Astrocyte of the cerebellum (primary cell): ENCODE results near the gene LSS.

Source experiments
- DNase-seq: peaks from one replicate; pipeline ENCODE4 v3.0.0-alpha.2; 2011; ENCODE audit warnings: low read depth
- H3K4me3 ChIP-seq: 2 replicates; pipeline ENCODE4 v1.5.1; 2011; ENCODE audit warnings: mild to moderate bottlenecking, low read depth, low read length, moderate library complexity
- CTCF ChIP-seq: IDR thresholded peaks from 2 replicates; pipeline ENCODE4 v1.5.1; 2012; ENCODE audit warnings: low read length, low read depth, moderate library complexity, mild to moderate bottlenecking; ENCODE audit errors: missing control alignments
- in situ Hi-C: cut with HindIII; loops from 2 replicates; pipeline ENCODE4 v1.10.0; 2017; ENCODE audit warnings: low sequenced_read_pairs

Gene LSS

DNA sequence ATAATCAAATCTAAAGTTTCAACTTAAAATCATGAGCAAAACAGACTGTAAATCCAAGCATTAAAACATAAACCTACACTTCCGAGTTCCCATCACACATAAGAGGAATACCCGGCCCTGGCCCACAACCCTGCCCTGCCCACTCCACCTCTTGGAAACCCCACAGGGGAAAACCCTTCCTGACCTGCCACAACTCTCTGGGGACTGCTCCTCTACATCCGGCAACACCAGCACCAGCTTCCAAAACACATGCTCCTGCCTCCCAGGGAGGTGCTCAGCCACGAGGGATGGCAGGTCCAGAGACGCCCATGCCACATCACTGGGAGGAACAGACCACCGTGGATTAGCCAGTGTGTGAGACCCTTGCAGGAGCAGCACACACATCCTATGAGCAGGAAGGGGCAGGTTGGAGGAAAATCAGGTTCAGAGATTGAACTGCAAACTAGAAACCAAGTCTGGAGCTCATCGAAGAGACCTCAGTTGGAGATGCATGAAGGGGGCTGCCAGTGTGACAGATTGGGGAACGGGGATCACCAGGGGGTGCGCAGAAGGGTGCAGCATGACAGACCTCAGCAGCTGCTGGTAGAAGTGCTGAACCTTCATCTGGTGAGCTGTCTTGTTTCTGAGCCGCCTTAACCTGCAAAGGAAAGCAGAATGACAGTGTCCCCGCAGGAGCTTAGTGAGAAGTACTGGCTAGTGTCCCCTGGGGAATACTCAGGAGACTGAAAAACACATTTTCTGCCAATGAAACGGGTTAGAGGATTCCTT, 25.8 kb upstream of the LSS start:
- H3K4me3 ChIP-seq, result no peak overlapping the region
- in situ Hi-C loops, result no loop called here

GRCh38 chr21:46253610-46254124, 25.1 kb upstream of the LSS start:
- no peak overlapping the region for H3K4me3 ChIP-seq
- no peak for DNase-seq
- in situ Hi-C loops, result no loop called here
- no peak for TF ChIP-seq CTCF

More for the DNA sequence above, 25.8 kb upstream of the LSS start:
- DNase-seq, result no peak
- TF ChIP-seq CTCF, result no peak

DNA sequence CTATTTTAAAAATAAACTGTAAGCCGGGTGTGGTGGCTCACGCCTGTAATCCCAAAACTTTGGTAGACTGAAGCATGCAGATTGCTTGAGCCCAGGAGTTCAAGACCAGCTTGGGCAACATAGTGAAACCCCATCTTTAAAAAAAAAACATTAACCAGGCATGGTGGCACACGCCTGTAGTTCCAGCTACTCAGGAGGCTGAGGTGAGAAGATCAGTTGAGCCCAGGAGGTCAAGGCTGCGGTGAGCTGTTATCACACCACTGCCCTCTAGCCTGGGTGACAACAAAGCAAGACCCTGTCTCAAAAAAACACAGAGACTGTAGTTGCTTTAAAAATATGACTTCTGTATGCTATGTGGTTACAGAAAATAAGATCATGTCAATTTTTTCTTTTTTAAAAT, 24.3 kb upstream of the LSS start:
- no peak overlapping the region for H3K4me3 ChIP-seq
- in situ Hi-C loops, result no loop called here
- no peak for DNase-seq
- no peak for TF ChIP-seq CTCF

GRCh38 chr21:46250146-46250725, 21.7 kb upstream of the LSS start:
- no peak for DNase-seq
- TF ChIP-seq CTCF, result no peak
- in situ Hi-C loops, result no loop called here
- H3K4me3 ChIP-seq, result no peak overlapping the region

GRCh38 chr21:46248827-46249226, 20.3 kb upstream of the LSS start:
- H3K4me3 ChIP-seq, result no peak overlapping the region
- DNase-seq, result no peak
- in situ Hi-C loops, result no loop called here
- TF ChIP-seq CTCF, result no peak

- in situ Hi-C loops, result no loop called here
- no peak for DNase-seq
- H3K4me3 ChIP-seq, result no peak overlapping the region
- no peak for TF ChIP-seq CTCF
Observed at GRCh38 chr21:46248422-46248782, 19.8 kb upstream of the LSS start.
